ENCODE measurements around the gene FCN1.

The FCN1 gene

GRCh38 chr9:134888603-134889190 is 29.0 kb downstream of the FCN1 start:
- no peak overlapping the region for H3K27ac ChIP-seq
- no peak for TF ChIP-seq CTCF (conservative IDR thresholded peaks at IDR 0.05)

- H3K27ac ChIP-seq, result no peak overlapping the region
- TF ChIP-seq CTCF (conservative IDR thresholded peaks at IDR 0.05), result no peak
Measured at GRCh38 chr9:134887686-134888602, 29.8 kb downstream of the FCN1 start.

GRCh38 chr9:134887219-134887618 is 30.5 kb downstream of the FCN1 start:
- no peak overlapping the region for H3K27ac ChIP-seq
- TF ChIP-seq CTCF (conservative IDR thresholded peaks at IDR 0.05), result no peak

GRCh38 chr9:134886413-134886913 is 31.2 kb downstream of the FCN1 start:
- H3K27ac ChIP-seq, result no peak overlapping the region
- TF ChIP-seq CTCF (conservative IDR thresholded peaks at IDR 0.05), result no peak

- no peak for TF ChIP-seq CTCF (conservative IDR thresholded peaks at IDR 0.05)
- no peak overlapping the region for H3K27ac ChIP-seq
Measured at GRCh38 chr9:134885679-134886412, 31.9 kb downstream of the FCN1 start.

GRCh38 chr9:134885001-134885678 is 32.6 kb downstream of the FCN1 start:
- TF ChIP-seq CTCF (conservative IDR thresholded peaks at IDR 0.05), result no peak
- H3K27ac ChIP-seq, result no peak overlapping the region

Data from VCaP (cell line).